Sigmoid colon (tissue), 7 donors: Measurements from ENCODE around the gene IFNAR1. TPM values are rescaled to one million over a fixed set of nuclear protein-coding genes. Genes with fewer than 3 reads are reported as not detected.

Experiments used
- DNase-seq: peaks from one replicate; pipeline ENCODE4 v3.0.0-alpha.2; 2019
- H3K27ac ChIP-seq, 4 donors: fragments of 200-600 bp; sonication (generic); one replicate each; pipeline ENCODE4 v1.5.1; 2016 to 2019; ENCODE audit warnings: mild to moderate bottlenecking in 1 of 4
- H3K27me3 ChIP-seq, 3 donors: fragments of 200-600 bp; sonication (generic); one replicate each; pipeline ENCODE4 v1.5.1; 2019; ENCODE audit warnings: mild to moderate bottlenecking in 1 of 3
- H3K36me3 ChIP-seq, 4 donors: fragments of 200-600 bp; sonication (generic); one replicate each; pipeline ENCODE4 v1.5.1; 2016 to 2019
- H3K4me1 ChIP-seq, 4 donors: fragments of 200-600 bp; sonication (generic); one replicate each; pipeline ENCODE4 v1.5.1; 2017 to 2019
- H3K4me3 ChIP-seq, 4 donors: fragments of 200-600 bp; sonication (generic); one replicate each; pipeline ENCODE4 v1.5.1; 2017 to 2019; ENCODE audit warnings: mild to moderate bottlenecking in 2 of 4, moderate library complexity in 1 of 4
- H3K9me3 ChIP-seq, 4 donors: fragments of 200-600 bp in 3 of 4; sonication (generic) in 3 of 4; one replicate each; pipeline versions ENCODE4 v1.5.1 to v1.6.1; 2013 to 2019
- CTCF ChIP-seq, 4 experiments: fragments of 450-650 bp in 3 of 4; fragments of 200-600 bp in 1 of 4; IDR thresholded peaks; one replicate each; pipeline ENCODE4 v1.5.1; 2016 to 2019; ENCODE audit warnings: antibody characterized with exemption in 4 of 4, mild to moderate bottlenecking in 3 of 4, moderate library complexity in 2 of 4
- EP300 ChIP-seq, 4 donors: sonication (generic); formaldehyde crosslinking; IDR thresholded peaks; one replicate each; pipeline ENCODE4 v1.6.1; 2017; ENCODE audit warnings: antibody characterized with exemption in 4 of 4
- POLR2A ChIP-seq, 2 donors: fragments of 450-650 bp; IDR thresholded peaks; one replicate each; pipeline ENCODE4 v1.6.1; 2016; ENCODE audit warnings: antibody characterized with exemption in 2 of 2, mild to moderate bottlenecking in 2 of 2, moderate library complexity in 2 of 2
- POLR2AphosphoS5 ChIP-seq, 4 donors: sonication (generic); formaldehyde crosslinking; IDR thresholded peaks; one replicate each; pipeline ENCODE4 v1.6.1; 2017; ENCODE audit warnings: antibody characterized with exemption in 4 of 4
- WGBS, 2 donors: extraction: QIAGEN DNeasy Blood & Tissue Kit; methylation state at CpG; one replicate each; pipeline ENCODE4 v1.1.7; 2013; 5-methylcytosine and 5-hydroxymethylcytosine counted together
- intact Hi-C: fragments of 100-400 bp; cut with DNase I; formaldehyde crosslinking; loops from one replicate; pipeline ENCODE4 v1.15.1; 2023
- polyA plus RNA-seq, 3 donors: library from polyadenylated mRNA; stranded (reverse); fragments of 200-250 nt; gene quantifications; one replicate each; pipeline ENCODE4 v1.2.3, GENCODE V29; 2013
- total RNA-seq, 4 donors: library from RNA; depleted of rRNA; stranded (reverse); fragments of >200 nt; gene quantifications; one replicate each; pipeline ENCODE4 v1.1.0, GENCODE V29; 2016
- donor health status: healthy with polysubstance abuse.
- donor health status: Bipolar disorder and iron deficiency.
- donor health status: healthy.

IFNAR1 gene
- total and polyA plus RNA-seq, 7 donors = 6.6 to 32.6 (median 25.5) TPM

- intact Hi-C loops = no loop called here
- Histone ChIP-seq H3K36me3 (peaks cover 14 to 72% (median 19%) of the 10 kb centered on the region in 4 donors), H3K27ac (no peak overlapping the region), H3K27me3 (no peaks in the 10 kb centered on the region), H3K4me1 (no peaks in the 10 kb centered on the region), H3K4me3 (no peak overlapping the region), H3K9me3 (no peaks in the 10 kb centered on the region)
- TF ChIP-seq POLR2A (IDR thresholded peaks at IDR 0.05) (no peak), POLR2AphosphoS5 (IDR thresholded peaks at IDR 0.05) (no peak), EP300 (IDR thresholded peaks at IDR 0.05) (no peak), CTCF (IDR thresholded peaks at IDR 0.05) (no peak)
- no peak for DNase-seq
- 88 to 89% methylated on average over 5 of the region's 5 CpGs for WGBS, 2 donors
Observed at GRCh38 chr21:33292724-33293123, 32.0 kb upstream of the IFNAR1 start.

DNA sequence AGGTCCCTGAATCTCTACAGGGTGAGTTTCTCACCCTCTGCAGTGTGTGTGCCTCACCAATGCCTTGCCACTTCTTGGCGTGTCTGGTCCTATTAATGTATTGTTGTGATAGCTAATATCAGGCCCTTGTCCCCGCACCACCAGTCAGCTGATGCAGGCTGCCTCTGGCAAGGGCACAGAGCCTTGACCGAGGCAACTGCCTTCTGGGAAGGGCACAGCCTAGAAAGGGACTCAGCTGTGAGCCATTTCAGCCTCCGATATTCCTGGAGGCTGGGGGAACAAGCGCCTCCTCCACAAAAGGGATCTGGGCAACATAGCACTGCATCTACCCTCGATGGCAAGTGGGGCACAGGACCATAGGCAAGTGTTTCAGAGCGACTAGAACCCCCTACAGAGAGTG lies 31.6 kb upstream of the IFNAR1 start:
- TF ChIP-seq CTCF (IDR thresholded peaks at IDR 0.05) (no peak), EP300 (IDR thresholded peaks at IDR 0.05) (no peak), POLR2A (IDR thresholded peaks at IDR 0.05) (no peak)
- no peak for DNase-seq
- Histone ChIP-seq H3K4me3 (no peak overlapping the region), H3K27ac (peak overlapping the region in 1 of 4 donors; percentile 14), H3K4me1 (no peaks in the 10 kb centered on the region), H3K9me3 (no peaks in the 10 kb centered on the region), H3K36me3 (peaks cover 14 to 68% (median 19%) of the 10 kb centered on the region in 4 donors), H3K27me3 (no peaks in the 10 kb centered on the region)
- 95 to 97% methylated on average over 7 of the region's 7 CpGs for WGBS, 2 donors
- intact Hi-C loops = no loop called here

- peaks cover 14 to 62% (median 19%) of the 10 kb centered on the region in 4 donors for H3K36me3 ChIP-seq
- intact Hi-C loops = no loop called here
Observed at GRCh38 chr21:33293811-33294216, 31.0 kb upstream of the IFNAR1 start.

GRCh38 chr21:33296156-33296555 lies 28.6 kb upstream of the IFNAR1 start:
- Histone ChIP-seq H3K4me3 (no peak overlapping the region), H3K4me1 (peaks cover 0 to 7% (median under 1%) of the 10 kb centered on the region in 4 donors), H3K27me3 (no peaks in the 10 kb centered on the region), H3K27ac (no peak overlapping the region), H3K9me3 (no peaks in the 10 kb centered on the region), H3K36me3 (peaks cover 14 to 52% (median 16%) of the 10 kb centered on the region in 4 donors)
- intact Hi-C loops = no loop called here
- DNase-seq = no peak
- 77 to 95% methylated on average over 6 of the region's 6 CpGs for WGBS, 2 donors
- TF ChIP-seq EP300 (IDR thresholded peaks at IDR 0.05) (no peak), POLR2A (IDR thresholded peaks at IDR 0.05) (no peak), POLR2AphosphoS5 (IDR thresholded peaks at IDR 0.05) (no peak), CTCF (IDR thresholded peaks at IDR 0.05) (no peak)

More at GRCh38 chr21:33293811-33294216, 31.0 kb upstream of the IFNAR1 start:
- TF ChIP-seq CTCF (IDR thresholded peaks at IDR 0.05) (no peak), POLR2AphosphoS5 (IDR thresholded peaks at IDR 0.05) (no peak), POLR2A (IDR thresholded peaks at IDR 0.05) (no peak), EP300 (IDR thresholded peaks at IDR 0.05) (no peak)
- no peaks in the 10 kb centered on the region for H3K27me3 ChIP-seq
- DNase-seq = no peak
- H3K9me3 ChIP-seq = no peaks in the 10 kb centered on the region
- peak overlapping the region in 1 of 4 donors; percentile 14 for H3K27ac ChIP-seq
- no peak overlapping the region for H3K4me3 ChIP-seq
- no peaks in the 10 kb centered on the region for H3K4me1 ChIP-seq
- 62 to 73% methylated on average over 7 of the region's 7 CpGs for WGBS, 2 donors

DNA sequence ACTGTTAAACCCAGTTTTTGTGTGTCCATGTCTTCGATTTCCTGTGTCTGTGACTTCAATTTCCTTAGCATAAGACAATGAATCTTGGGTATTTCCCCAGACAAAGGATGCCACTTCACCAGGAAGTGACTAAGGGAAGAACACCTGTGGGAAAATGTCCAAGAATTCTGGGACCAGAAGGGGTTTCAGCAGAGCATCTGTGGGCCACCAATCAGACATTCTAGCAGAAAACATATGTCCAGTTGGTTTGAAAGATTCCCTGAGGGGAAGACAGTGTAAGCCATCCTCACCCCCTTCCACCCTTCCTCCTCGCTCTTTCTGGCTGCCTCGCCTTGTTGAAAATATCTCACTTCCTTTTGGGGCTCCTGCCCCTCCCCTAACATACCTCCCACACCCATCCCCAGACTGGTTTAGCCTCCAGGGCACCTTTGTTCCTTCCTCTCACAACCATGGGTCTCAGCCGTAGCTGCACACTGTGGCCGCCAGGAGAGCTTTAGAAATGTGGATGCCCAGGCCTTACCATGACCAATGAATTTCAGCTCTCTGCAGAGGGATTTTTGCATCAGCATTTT lies 25.5 kb upstream of the IFNAR1 start:
- WGBS, 2 donors = 33 to 50% methylated on average over 5 of the region's 5 CpGs
- H3K9me3 ChIP-seq = no peaks in the 10 kb centered on the region
- H3K36me3 ChIP-seq = peaks cover 4 to 22% (median 6%) of the 10 kb centered on the region in 4 donors
- H3K27ac ChIP-seq = no peak overlapping the region
- no peak for DNase-seq
- H3K27me3 ChIP-seq = no peaks in the 10 kb centered on the region
- H3K4me3 ChIP-seq = no peak overlapping the region
- intact Hi-C loops = no loop called here
- H3K4me1 ChIP-seq = peaks cover 0 to 14% (median 2%) of the 10 kb centered on the region in 4 donors
- TF ChIP-seq CTCF (IDR thresholded peaks at IDR 0.05) (no peak), EP300 (IDR thresholded peaks at IDR 0.05) (no peak), POLR2AphosphoS5 (IDR thresholded peaks at IDR 0.05) (no peak), POLR2A (IDR thresholded peaks at IDR 0.05) (no peak)
